Panc1 (cell line): Measurements from ENCODE around the gene SHKBP1. TPM values are rescaled to one million over a fixed set of nuclear protein-coding genes. Genes with fewer than 3 reads are reported as not detected.

Experiments used
- ATAC-seq: fragments of 200-7000 bp; cut with Tn5 transposase; 2 replicates; pipeline ENCODE4 v1.9.1; 2020; ENCODE audit warnings: mild to moderate bottlenecking, moderate library complexity
- BruUV-seq: library from RNA; stranded (reverse); fragments of 400-500 nt; replicated peaks from 2 replicates; lab custom pipeline; 2021; lab: Mats Ljungman, UMichigan
- CTCF ChIA-PET: fragments of 300-600 bp; sonication (Branson Sonifier 250); formaldehyde crosslinking; loops from one replicate; lab custom pipeline; 2022; ENCODE audit warnings: antibody characterized with exemption; lab: Charles Lee
- POLR2A ChIA-PET: fragments of 300-600 bp; sonication (Branson Sonifier 250); formaldehyde crosslinking; loops from one replicate; lab custom pipeline; 2022; ENCODE audit warnings: antibody characterized with exemption; lab: Charles Lee
- DNase-seq: peaks from one replicate; pipeline ENCODE4 v3.0.0-alpha.2; 2010; ENCODE audit warnings: low read depth, low spot score
- H3K27ac ChIP-seq: 2 replicates; pipeline ENCODE4 v1.5.1; 2011; ENCODE audit warnings: mild to moderate bottlenecking, low read length, inconsistent platforms
- H3K27me3 ChIP-seq: fragments of 200-500 bp; sonication (Bioruptor generic); 2 replicates; pipeline ENCODE4 v1.6.0; 2014; ENCODE audit warnings: low read length, inconsistent platforms; ENCODE audit not compliant: control insufficient read depth, insufficient read depth
- H3K36me3 ChIP-seq: fragments of 200-500 bp; sonication (Bioruptor generic); 2 replicates; pipeline ENCODE4 v1.5.1; 2014; ENCODE audit warnings: inconsistent platforms, mild to moderate bottlenecking, low read length, moderate library complexity; ENCODE audit not compliant: control insufficient read depth, insufficient read depth
- H3K4me1 ChIP-seq: 2 replicates; pipeline ENCODE4 v1.5.1; 2011; ENCODE audit warnings: inconsistent platforms, mild to moderate bottlenecking, low read length, moderate library complexity; ENCODE audit not compliant: control insufficient read depth, insufficient read depth
- H3K4me3 ChIP-seq, 2 experiments: 2 replicates each; pipeline ENCODE4 v1.5.1; 2011 to 2012; ENCODE audit warnings: low read depth in 2 of 2, low read length in 2 of 2, mild to moderate bottlenecking in 2 of 2, inconsistent platforms in 1 of 2, moderate library complexity in 1 of 2
- H3K9me3 ChIP-seq: fragments of 200-500 bp; sonication (Bioruptor generic); 2 replicates; pipeline ENCODE4 v1.5.1; 2014; ENCODE audit warnings: low read depth, mild to moderate bottlenecking, inconsistent platforms, low read length, moderate library complexity; ENCODE audit not compliant: control insufficient read depth, insufficient read depth
- POLR2AphosphoS5 ChIP-seq: IDR thresholded peaks from 2 replicates; pipeline ENCODE4 v1.6.1; 2012; ENCODE audit warnings: mild to moderate bottlenecking, low read depth, low read length, moderate library complexity
- REST ChIP-seq, 2 experiments: IDR thresholded peaks; 2 replicates each; pipeline ENCODE4 v1.6.1; 2011 to 2012; ENCODE audit warnings: low read depth in 2 of 2, control low read depth in 1 of 2, low read length in 1 of 2, mild to moderate bottlenecking in 1 of 2, moderate library complexity in 1 of 2; ENCODE audit not compliant: insufficient read depth in 1 of 2
- SIN3A ChIP-seq: IDR thresholded peaks from 2 replicates; pipeline ENCODE4 v1.6.1; 2012; ENCODE audit warnings: low read depth, mild to moderate bottlenecking, low read length, moderate library complexity, borderline replicate concordance; ENCODE audit not compliant: insufficient read depth
- TCF7L2 ChIP-seq: IDR thresholded peaks from 2 replicates; pipeline ENCODE4 v1.6.1; 2011; ENCODE audit warnings: mild to moderate bottlenecking, low read depth, low read length, inconsistent platforms
- in situ Hi-C: cut with HindIII; loops from 2 replicates; pipeline ENCODE4 v1.10.0; 2016; ENCODE audit warnings: low sequenced_read_pairs, low pct_unique_long_range_greater_than_20kb
- intact Hi-C: fragments of 100-400 bp; cut with micrococcal nuclease; formaldehyde crosslinking; loops from one replicate; pipeline ENCODE4 v1.10.0; 2022; ENCODE audit not compliant: unreplicated experiment
- total RNA-seq: library from RNA; stranded (reverse); gene quantifications from one replicate; pipeline ENCODE4 v1.2.1, GENCODE V29; 2021; ENCODE audit not compliant: unreplicated experiment
- TF ChIP-seq, protein P1 (sequence below): fragments of 450-650 bp; IDR thresholded peaks from 2 replicates; pipeline ENCODE4 v1.5.1; 2017; ENCODE audit warnings: mild to moderate bottlenecking

Gene SHKBP1
- total RNA-seq, 1 experiment from 2014 or later = 55.9 TPM

DNA sequence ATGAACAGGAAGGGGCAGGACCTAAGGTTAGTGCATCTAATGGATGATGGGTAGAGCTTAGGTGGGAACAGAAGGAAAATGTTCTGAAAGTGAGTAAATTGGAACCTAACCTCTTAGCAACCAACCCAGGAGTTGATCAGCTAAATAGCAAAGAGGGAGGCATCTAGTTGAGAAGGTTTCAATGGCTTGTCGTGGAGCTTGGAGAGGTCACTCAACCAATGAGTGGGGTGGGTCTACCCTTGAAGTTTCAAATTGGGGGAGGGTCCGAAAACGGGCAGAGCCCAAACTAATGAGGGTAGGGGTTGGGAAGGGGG, 5.7 kb upstream of the SHKBP1 start:
- H3K36me3 ChIP-seq = no peaks in the 10 kb centered on the region
- POLR2A ChIA-PET = interaction anchor here (0.5 to 0.6 kb wide), 3 partner anchors 13 to 40 kb away, joined by 5 to 8 read pairs (median 7); no protein-coding TSS in a partner anchor
- intact Hi-C loops (no loop called here), in situ Hi-C loops (no loop called here)
- H3K9me3 ChIP-seq = no peaks in the 10 kb centered on the region
- ATAC-seq (no peak), DNase-seq (no peak)
- H3K4me3 ChIP-seq = peak overlapping the region; percentile 44 to 53
- no TSS peak for BruUV-seq
- CTCF ChIA-PET = interaction anchor here (1.4 to 1.6 kb wide), 2 partner anchors 32 to 107 kb away, joined by 7 to 8 read pairs; no protein-coding TSS in a partner anchor
- H3K27me3 ChIP-seq = no peaks in the 10 kb centered on the region
- H3K27ac ChIP-seq = no peak overlapping the region
- peaks cover 5% of the 10 kb centered on the region; the same call in 1 of the 2 replicates for H3K4me1 ChIP-seq
- TF ChIP-seq TCF7L2 = no peak
- no peak for TF ChIP-seq SIN3A
- TF ChIP-seq REST (IDR thresholded peaks at IDR 0.05; ENCODE audit: insufficient read depth in 1 of 2, low read depth in 2 of 2, low read length in 1 of 2) = no peak
- TF ChIP-seq, protein P1, sequence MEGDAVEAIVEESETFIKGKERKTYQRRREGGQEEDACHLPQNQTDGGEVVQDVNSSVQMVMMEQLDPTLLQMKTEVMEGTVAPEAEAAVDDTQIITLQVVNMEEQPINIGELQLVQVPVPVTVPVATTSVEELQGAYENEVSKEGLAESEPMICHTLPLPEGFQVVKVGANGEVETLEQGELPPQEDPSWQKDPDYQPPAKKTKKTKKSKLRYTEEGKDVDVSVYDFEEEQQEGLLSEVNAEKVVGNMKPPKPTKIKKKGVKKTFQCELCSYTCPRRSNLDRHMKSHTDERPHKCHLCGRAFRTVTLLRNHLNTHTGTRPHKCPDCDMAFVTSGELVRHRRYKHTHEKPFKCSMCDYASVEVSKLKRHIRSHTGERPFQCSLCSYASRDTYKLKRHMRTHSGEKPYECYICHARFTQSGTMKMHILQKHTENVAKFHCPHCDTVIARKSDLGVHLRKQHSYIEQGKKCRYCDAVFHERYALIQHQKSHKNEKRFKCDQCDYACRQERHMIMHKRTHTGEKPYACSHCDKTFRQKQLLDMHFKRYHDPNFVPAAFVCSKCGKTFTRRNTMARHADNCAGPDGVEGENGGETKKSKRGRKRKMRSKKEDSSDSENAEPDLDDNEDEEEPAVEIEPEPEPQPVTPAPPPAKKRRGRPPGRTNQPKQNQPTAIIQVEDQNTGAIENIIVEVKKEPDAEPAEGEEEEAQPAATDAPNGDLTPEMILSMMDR = no peak
- TF ChIP-seq POLR2AphosphoS5 = no peak

DNA sequence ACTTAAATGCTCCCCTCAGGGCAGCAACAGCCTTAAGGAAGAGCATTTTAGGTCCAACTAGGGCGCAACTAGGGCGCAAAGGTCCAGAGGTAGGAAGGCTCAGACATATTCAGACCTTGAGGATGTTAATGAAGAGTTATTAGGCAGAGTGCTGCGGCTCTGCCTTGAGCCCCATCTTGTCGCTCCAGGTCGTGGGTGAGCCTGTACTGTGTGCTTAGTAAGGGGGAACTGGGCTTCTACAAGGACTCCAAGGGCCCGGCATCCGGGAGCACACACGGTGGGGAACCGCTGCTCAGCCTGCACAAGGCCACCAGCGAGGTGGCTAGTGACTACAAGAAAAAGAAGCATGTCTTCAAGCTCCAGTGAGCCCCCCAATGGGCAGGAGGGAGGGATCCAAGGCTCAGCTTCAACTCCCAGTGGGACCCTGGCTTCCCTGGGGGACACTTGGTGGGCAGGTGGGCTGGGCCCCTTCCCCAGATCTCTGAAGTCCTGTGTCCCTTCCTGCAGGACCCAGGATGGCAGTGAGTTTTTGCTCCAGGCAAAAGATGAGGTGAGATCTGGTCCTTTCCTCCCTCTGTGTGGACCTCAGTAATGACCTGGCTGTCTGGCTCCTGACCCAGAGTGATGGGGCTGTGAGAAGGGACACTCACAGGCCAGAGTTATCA, 4.7 kb upstream of the SHKBP1 start:
- Histone ChIP-seq H3K27me3 (no peaks in the 10 kb centered on the region), H3K4me3 (no peak overlapping the region), H3K27ac (no peak overlapping the region), H3K4me1 (peaks cover 5% of the 10 kb centered on the region; the same call in 1 of the 2 replicates), H3K36me3 (no peaks in the 10 kb centered on the region), H3K9me3 (no peaks in the 10 kb centered on the region)
- ChIA-PET POLR2A (interaction anchor here (0.6 kb wide), 1 partner anchor 41 kb away, joined by 5 read pairs; no protein-coding TSS in a partner anchor), CTCF (interaction anchor here (1.6 kb wide), 1 partner anchor 31 kb away, joined by 7 read pairs; no protein-coding TSS in a partner anchor)
- TF ChIP-seq, protein P1 = no peak
- TF ChIP-seq POLR2AphosphoS5 = no peak
- TF ChIP-seq TCF7L2 = no peak
- TF ChIP-seq SIN3A = no peak
- TF ChIP-seq REST (IDR thresholded peaks at IDR 0.05; ENCODE audit: insufficient read depth in 1 of 2, low read depth in 2 of 2, low read length in 1 of 2) = no peak
- in situ Hi-C loops = no loop called here
- ATAC-seq (no peak), DNase-seq (no peak)
- intact Hi-C loops = no loop called here
- BruUV-seq = no TSS peak
